ENCODE results near the gene URAD. TPM values are rescaled to one million over a fixed set of nuclear protein-coding genes. Genes with fewer than 3 reads are reported as not detected.

Gene URAD
- total RNA-seq, 2 experiments from 2014 or later: not detected

DNA sequence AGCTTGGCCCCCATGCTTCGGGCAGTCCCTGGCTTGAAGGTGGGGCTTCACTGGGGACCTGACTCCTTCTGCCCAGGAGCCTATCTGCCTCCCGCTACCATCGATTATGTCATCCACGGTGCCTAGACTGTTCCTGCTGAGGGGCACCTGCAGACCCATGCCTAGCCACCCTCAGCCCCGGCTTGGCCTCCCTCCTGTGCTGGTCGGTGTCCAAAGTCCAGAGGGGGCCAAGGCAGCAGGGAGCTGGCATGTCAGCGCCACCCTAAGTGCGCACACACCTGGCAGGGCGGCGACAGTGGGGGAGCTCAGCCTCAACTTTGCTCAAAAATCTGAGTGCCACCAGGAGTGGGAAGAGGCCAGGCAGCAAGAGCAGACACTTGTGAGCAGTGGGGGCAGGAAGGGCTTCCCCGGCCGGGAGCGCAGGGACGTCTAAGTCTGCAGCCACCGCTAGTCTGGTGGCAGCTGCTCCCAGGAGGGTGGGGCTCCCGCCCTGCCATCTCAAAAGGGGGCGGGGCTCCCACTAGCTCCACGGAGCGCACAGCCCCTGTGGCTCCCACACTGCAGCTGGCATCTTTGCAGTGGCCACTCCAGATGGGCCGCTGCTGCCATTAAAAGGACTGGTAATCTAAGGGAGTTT is 13.5 kb upstream of the URAD start:
- ChIA-PET CTCF (interaction anchor here (0.5 kb wide), 1 partner anchor 62 kb away, joined by 3 read pairs; no protein-coding TSS in a partner anchor), POLR2A (no interaction called here)

DNA sequence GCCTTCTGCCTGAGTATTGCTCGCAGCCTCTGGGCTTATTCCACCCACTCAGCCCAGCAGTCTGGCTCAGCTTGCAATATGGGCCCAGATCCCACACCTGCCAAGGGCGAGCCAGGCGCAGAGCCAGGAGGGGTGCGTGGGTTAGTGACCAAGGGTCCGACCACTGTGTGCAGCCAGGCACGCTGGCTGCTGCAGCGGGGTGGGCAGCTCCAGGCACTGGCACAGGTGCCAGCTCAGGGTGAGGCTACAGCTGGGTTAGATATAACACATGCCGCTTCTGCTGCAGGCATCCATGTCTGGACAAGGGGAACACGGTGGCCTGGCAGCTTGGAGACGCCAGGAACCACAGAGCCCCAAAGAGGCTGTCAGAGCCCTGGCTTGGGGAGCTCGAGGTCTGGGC is 12.6 kb upstream of the URAD start:
- POLR2A ChIA-PET: no interaction called here
- CTCF ChIA-PET: no interaction called here

DNA sequence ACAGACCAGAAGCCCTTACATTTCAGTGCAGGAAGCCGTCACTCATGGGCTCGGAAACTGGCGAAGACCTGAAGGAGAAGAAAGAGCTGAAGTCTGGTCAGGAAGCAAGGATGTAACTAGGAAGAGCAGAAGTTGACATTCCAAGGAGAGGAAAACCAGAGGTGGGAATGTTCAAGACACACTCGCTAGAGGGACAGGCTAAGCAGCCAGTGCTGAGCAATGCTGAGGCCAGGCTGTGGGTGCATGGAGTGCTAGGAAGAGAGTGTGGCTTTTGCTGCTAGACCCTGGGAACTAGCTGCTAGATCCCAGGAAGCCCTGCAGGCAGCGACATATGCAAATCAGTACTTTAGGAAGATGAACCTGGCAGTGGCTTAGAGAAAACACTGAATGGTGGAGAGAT is 12.1 kb upstream of the URAD start:
- ChIA-PET CTCF (no interaction called here), POLR2A (no interaction called here)

DNA sequence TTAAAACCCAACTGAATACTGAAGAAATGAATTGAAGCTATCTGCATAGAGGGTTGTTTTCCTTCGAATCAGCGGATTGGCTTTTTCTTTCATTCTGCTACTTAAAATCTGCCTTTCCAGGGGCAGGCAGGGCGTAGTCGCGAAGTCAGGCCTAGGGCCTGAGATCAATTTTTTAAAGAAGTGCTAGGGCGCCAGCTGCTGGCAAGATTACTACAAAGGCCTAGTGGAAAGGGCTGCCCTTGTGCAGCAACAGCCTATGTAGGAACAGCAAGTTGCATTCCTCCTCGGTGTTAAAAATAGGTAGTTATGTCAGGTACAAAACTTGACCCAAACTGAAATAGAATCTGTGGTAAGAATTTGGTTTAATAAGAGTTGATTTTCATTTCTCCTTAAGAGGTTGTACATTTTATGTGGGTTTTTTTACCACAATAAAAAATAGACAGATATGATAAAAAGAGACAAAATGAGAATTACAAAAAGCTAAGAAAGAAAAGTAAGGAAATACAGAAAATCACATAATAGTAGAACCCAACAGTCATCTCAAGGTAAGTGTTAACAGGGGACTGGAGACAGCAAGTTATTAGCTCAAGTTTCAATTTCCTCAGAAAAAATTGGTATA is 9.5 kb upstream of the URAD start:
- CTCF ChIA-PET: interaction anchor here (0.6 kb wide), 1 partner anchor 1015 kb away, joined by 3 read pairs; no protein-coding TSS in a partner anchor
- POLR2A ChIA-PET: no interaction called here

DNA sequence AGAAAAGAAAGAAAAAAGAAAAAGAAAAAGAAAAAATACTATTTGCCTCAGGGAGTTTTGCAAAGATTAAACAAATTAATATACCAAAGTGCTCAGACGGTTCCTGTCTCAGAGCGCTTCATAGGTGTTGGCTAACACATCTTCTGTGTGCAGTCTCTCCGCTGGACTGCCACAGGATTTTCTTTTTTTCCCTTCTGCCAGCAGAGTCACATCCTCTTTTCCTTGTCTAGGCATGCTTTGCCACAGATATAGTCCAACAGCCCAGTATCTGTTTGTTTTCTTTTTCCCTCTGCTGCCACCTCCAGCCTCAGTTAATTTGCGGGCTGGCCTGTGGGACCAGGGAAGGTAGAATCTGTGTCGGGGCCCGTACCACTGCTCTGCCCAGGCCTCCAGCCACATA is 3.4 kb upstream of the URAD start:
- CTCF ChIA-PET: no interaction called here
- POLR2A ChIA-PET: no interaction called here

DNA sequence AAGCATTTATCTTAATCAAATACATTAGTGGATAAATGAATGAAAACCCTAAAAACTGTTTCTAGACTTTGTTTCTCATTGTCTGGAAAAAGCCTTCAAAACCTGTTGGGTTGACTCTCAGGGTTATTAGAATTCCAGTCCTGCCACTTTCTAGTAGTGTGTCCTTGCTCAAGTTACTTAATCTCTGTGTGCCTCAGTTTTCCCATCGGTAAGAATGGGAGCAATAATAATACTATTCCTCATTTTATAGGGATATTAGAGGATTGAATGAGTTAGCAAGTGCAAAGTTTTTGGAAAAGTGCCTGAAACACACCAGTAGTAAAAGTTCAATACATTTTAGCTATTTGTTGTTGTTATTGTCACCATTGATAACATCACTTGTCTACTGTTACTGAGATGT is 2.9 kb downstream of the URAD start:
- CTCF ChIA-PET: interaction anchor here (1.0 to 4.9 kb wide), 2 partner anchors 11 to 157 kb away, joined by 3 to 41 read pairs; no protein-coding TSS in a partner anchor
- POLR2A ChIA-PET: no interaction called here

DNA sequence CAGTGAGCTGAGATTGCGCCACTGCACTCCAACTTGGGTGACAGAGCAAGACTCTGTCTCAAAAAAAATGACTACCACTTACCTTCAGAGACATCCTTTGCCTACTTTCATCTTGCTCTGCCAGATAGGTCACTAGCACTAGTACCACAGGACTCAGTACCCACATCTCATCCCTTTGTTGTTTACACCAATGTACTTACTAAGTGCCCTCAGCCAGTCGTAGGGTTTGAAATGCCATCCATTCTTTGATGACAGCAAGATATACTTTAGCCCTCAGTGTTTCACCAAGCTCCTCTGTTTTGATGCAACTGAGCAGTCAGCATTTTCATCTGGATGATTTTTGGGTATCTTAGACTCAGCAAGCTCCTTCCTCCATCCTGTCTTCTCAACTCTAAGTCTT is 6.1 kb downstream of the URAD start:
- ChIA-PET CTCF (interaction anchor here (1.0 to 4.9 kb wide), 4 partner anchors 24 to 154 kb away, joined by 3 to 41 read pairs (median 8); no protein-coding TSS in a partner anchor), POLR2A (no interaction called here)

DNA sequence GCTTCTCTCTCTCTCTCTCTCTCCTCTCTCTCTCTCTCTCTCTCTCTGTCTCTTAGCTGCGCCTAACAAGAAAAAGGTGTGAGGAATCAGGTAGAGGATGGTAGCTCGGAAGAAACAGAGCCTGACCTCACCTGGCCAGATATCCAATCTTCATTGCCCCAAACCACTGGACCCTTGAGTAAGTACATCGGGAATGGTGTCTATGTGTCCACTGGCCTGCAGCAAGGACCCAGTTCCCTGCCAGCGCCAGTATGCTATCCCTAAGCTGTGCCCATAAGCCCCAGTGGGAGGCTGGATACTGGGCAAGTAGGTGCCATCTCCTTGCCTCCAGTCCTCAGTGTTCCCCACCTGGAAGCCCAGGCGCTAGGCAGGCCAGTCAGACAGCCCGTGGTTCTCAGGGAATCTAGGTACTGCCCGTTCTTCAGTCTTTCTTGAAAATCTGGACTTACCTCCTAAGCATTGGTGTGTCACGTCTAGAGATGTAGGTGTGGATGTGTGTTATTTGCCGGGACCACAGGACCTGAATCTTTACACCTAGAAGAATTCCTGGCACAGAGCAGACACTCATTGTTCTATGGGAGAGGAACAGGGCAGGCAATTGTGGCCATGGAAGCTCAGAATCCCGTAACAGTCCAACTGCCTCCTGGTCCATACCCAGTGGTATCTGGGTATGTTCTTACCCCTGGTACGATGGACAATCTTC is 7.3 kb downstream of the URAD start:
- CTCF ChIA-PET: interaction anchor here (0.5 to 4.9 kb wide), 2 partner anchors 153 to 538 kb away, joined by 3 to 41 read pairs; no protein-coding TSS in a partner anchor
- POLR2A ChIA-PET: no interaction called here

DNA sequence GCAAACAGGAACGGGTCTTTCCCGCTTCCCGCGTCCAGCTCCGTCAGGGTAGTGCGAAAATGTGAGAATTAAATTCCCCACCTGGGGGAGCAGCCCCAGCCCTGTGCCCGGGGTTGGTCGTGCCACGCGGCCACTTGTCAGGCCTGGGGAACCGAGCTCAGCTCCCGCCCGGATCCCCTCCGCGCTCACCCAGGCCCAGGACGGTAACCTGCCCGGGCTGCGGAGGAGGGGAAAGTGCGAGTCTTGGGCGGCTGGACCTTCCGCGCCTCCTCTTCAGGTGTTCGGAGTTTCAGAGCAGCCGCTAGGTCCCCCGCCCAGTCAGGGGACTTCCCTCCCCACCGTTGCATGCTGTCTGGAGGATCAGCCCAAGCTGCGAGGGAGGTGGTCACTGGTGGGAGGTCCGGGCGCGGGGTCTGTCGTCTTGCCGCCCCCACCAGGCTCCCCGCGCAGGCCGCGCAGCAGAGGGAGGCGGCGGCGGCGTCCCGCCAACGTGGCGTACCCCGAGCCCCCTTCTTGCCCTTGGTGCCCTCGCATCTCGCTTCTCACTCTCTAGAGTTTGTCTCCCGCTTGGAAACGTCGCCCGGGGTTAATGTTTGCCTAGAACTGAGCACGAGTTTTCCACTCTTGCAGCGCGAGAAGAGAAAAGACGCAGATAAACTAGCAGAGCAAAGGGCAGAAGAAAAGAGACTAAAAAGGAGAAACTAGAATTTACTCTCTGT is 8.1 kb downstream of the URAD start:
- CTCF ChIA-PET: interaction anchor here (0.9 kb wide), 1 partner anchor 27 kb away, joined by 4 read pairs; no protein-coding TSS in a partner anchor
- POLR2A ChIA-PET: no interaction called here

DNA sequence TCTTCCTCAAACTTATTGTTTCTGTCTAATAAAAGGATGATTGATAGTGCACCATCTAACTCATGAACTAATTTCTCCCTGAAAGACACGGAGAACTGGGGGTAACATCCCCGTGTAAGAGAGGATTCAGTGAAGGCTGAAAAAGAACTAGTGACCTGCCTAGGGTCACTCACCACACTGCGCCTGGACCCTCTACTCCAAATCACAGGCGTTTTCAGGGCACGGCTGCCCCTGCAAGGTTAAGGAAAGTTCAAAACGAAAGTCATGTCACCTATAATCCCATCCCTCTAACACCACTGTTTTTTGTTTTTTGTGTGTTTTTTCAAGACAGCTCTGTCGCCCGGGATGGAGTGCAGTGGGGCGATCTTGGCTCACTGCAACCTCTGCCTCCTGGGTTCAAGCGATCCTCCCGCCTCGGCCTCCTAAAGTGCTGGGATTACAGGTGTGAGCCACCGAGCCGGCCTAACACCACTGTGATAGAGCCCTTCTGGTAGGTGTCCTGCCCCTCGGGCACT is 8.7 kb downstream of the URAD start:
- CTCF ChIA-PET: interaction anchor here (0.9 kb wide), 1 partner anchor 27 kb away, joined by 4 read pairs; no protein-coding TSS in a partner anchor
- POLR2A ChIA-PET: no interaction called here

DNA sequence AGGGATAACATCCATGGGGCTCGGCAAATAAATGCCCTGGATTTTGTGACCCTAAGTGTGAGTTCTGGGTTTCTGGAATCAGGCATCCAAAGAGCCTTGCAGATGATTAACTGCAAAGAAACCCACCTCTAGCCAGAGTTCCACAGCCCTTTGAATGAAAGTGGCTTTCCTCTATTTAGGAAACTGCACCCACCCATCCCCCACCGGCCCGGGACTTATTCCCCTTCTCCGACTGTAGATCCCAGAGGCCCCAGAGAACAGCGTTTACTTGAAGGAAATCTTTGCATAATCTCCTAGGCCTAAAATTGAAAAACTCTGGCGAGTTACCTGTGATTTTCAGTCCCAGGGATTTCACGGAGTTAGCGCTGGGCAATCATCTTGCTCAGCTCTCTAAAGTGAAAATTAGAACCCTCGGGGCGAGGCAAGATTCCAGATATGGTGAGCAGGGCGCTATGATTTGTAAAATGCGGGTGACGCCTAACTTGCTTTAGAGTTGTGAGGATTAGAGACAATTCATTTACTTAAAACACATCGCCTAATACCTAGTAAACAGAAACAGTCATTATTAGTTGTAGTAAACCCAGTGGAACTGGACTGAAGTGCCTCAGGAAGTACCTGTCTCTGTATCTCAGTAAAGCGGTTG is 9.4 kb downstream of the URAD start:
- POLR2A ChIA-PET: no interaction called here
- CTCF ChIA-PET: no interaction called here

DNA sequence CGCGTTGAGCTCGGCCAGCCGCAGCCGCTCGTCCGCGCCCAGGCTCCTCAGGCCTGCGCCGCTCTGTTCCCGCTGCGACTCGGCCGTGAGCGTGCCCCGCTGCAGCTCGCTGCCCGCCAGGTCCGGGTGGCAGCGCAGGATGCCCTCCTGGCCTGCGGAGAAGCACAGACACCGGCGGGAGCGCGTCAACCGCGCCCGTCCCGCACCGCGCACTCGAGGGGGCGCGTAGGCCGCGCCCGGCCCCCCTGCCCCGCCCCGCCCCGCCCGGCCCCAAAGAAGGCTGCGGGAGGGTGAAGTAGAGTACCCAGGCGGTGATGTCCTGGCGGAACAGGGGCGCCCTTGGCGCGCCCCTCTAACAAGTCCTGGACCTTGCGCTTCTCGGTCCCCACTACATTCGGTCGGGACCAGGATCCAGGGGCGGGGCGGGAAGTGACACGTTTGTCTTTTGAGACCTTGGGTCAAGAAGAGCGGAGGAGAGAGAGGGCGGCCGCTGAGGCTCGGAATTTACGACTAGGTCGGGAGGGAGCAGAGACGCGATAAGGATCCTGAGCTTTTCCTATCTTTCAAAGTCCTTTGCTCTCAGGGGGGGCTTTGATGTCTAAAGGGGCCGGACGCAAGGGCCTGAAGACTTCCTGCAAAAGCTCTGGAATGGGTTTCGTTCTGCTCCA is 10.1 kb downstream of the URAD start:
- ChIA-PET CTCF (no interaction called here), POLR2A (interaction anchor here (0.5 kb wide), 1 partner anchor 98 kb away, joined by 3 read pairs; no protein-coding TSS in a partner anchor)

DNA sequence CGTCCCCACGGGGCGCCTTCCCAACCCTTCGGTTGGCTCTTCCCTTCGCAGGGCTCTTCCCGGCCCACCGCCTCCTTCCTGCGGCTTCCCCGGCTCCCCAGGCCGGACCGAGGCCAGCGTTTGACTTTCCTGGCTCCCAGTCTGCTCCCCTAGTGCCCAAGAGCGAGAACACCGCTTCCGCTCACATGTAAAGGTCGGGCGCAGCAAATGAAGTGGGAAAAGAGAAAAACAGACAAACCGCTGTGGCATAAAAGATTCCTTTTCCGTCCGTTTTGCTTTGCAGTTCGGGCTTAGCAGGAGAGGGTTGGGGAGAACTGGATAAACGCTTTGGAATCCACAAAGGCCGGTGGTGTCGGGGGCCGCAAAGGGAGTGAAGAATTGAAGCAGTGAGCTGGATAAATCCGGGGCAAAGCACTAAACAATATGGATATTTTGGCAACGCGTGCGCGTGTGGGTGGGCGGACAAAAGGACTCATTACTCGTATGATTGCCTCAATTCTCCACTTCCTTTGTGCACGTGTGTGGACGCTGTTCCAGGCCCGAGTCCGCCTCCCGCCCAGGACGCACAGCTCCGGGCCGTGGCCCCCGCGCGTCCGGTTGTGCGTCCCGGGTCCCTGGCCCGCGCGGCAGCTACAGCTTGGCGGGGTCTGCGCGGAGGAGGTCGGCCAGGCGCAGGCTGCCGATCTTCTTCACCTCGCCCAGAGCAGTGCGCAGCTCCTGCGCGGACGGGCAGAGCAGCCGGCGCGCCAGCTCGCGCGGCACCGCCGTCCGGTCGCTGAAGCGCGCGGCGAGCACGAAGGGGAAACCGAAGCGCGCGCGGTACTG is 10.8 kb downstream of the URAD start:
- ChIA-PET POLR2A (interaction anchor here (0.5 kb wide), 1 partner anchor 98 kb away, joined by 3 read pairs; no protein-coding TSS in a partner anchor), CTCF (interaction anchor here (0.9 kb wide), 1 partner anchor 151 kb away, joined by 4 read pairs; no protein-coding TSS in a partner anchor)

DNA sequence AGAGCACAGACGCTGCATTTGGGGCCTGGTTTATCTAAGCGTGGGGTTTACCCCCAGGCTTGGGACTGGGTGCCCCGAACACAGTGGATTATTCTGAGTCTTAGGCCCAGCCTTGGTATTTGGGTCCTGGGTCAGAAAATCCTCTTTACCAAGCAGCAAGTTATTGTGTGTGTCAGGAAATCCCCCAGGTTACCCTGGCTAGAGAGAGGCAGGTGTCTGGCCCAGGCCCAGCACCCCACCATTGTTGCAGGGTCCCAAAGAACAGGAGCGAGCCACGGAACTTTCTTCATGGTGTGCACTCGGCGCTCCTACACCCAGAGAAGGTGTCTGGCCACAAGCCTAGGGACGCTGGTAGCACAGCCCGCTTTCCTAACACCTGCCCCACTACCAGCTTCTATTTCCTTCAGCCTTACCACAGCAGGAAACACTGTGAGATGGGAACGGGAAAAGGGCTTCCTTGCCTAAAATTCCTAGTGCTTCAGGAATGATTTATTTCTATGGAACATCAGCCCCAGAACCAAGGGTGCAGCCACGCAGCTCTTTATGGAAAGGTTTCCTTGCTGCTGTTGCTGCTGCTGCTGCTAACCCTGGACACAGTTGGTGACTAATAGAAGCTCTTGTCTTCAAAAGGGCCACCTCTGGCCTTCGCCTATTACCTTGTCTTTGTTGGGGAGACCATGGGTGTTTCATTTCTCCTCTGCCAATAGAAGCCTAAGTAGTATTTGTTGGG is 12.0 kb downstream of the URAD start:
- POLR2A ChIA-PET: interaction anchor here (0.5 kb wide), 1 partner anchor 150 kb away, joined by 3 read pairs; no protein-coding TSS in a partner anchor
- CTCF ChIA-PET: interaction anchor here (1.2 to 2.3 kb wide), 4 partner anchors 7 to 150 kb away, joined by 3 to 15 read pairs (median 6); no protein-coding TSS in a partner anchor

DNA sequence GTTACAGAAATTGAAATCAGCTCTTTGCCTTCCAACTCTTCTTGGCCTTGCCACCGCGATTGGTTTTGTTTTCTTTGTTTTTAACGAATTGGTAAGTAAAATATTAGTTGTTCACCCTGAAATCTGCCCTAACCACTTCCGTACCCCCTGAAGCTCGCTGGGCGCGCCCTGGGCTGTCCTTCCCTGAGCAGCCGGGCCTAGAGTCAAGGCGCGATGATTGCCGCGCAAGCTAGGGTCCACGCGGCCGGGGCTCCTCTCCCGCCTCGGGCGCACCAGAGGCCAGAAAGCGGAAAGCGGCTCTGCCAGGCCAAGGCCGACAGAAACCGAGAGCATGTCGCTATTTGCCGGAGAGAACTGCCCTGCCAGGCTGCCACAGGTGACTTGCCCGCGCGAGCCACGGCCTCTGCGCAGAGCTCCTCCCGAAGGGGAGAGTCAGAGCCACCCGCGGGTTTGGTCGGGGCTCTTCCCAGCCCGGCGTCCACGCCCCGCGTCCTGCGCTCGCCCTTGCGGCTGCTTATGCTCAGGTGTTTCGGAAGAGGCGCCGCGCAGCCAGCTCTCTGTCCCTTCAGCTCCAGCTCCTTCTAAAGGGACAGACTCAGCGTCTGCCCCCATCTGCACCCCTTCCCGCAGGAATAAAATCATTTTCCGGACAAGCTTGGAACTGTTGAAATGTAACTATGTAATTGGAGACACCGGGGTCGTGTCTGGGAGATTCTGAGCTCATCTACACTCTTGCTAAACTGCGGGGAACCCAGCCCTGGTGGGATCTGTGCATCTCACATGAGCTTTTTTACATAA is 12.7 kb downstream of the URAD start:
- ChIA-PET CTCF (interaction anchor here (0.8 to 2.3 kb wide), 6 partner anchors 8 to 149 kb away, joined by 3 to 15 read pairs (median 4); partner anchors contain the start of gene URAD), POLR2A (no interaction called here)

DNA sequence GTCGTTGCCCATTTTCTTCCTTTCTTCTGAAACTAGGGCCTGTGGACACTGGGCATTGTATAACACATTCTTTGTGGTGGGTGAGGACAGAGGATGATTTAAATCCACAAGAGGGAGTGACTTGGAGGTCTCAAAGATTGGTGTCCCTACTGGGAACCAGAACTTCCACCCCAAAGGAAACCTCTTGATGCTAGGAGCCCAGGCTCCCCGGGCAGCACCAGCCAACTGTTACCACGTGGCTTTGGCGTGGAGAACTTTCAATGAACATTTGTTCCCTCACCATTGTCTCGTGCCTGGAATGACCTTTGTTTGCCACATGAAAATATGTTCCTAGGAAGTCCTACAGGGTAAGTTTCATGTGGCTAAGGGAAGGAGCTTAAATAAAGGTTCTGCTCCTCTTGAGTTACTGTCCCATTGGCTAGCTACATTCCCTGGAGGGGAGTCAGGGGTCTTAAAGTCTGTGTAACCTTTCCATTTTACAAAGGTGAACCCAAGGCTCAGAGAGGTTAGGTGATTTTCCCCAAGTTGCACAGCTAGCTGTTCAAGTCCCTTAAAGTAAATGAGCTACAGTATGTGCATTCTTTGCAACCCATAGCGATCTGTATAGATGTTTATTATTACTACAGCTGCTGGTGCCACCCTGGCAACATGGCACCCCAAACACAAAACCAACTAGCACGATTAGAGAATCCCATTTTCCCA is 14.4 kb downstream of the URAD start:
- ChIA-PET CTCF (no interaction called here), POLR2A (no interaction called here)

All from activated CD8-positive, alpha-beta memory T cell treated with anti-CD3 and anti-CD28 coated beads for 36 hours (primary cell).